VCaP (cell line): ENCODE data around the gene CCM2L.

Source experiments
- H3K27ac ChIP-seq: fragments of 450-650 bp; 2 replicates; pipeline ENCODE4 v1.5.1; 2017
- TF ChIP-seq, protein P1 (sequence below): fragments of 450-650 bp; conservative IDR thresholded peaks from 2 replicates; pipeline ENCODE4 v1.5.1; 2017; ENCODE audit warnings: mild to moderate bottlenecking, moderate library complexity

Gene CCM2L

GRCh38 chr20:32072168-32072750, 62.0 kb downstream of the CCM2L start:
- TF ChIP-seq, protein P1, sequence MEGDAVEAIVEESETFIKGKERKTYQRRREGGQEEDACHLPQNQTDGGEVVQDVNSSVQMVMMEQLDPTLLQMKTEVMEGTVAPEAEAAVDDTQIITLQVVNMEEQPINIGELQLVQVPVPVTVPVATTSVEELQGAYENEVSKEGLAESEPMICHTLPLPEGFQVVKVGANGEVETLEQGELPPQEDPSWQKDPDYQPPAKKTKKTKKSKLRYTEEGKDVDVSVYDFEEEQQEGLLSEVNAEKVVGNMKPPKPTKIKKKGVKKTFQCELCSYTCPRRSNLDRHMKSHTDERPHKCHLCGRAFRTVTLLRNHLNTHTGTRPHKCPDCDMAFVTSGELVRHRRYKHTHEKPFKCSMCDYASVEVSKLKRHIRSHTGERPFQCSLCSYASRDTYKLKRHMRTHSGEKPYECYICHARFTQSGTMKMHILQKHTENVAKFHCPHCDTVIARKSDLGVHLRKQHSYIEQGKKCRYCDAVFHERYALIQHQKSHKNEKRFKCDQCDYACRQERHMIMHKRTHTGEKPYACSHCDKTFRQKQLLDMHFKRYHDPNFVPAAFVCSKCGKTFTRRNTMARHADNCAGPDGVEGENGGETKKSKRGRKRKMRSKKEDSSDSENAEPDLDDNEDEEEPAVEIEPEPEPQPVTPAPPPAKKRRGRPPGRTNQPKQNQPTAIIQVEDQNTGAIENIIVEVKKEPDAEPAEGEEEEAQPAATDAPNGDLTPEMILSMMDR: no peak

DNA sequence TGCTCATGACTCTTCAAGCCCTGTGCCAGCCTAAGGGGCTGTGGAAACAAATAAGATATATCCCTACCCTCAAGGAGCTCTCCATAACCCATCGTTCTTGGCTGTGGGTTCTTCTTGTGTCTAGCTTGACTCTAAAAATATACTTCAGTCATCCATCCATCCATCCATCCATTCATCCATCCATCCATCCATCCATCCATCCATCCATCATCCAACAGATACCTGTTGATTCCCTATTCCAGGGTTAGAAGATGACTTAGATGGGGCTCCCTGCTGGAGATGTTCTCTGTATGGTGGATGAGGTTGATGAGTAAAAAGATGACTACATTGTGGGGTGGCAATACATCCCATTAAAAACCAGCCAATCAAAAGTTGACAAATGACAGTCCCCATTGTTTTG, 65.3 kb downstream of the CCM2L start:
- H3K27ac ChIP-seq: no peak overlapping the region
- TF ChIP-seq, protein P1: no peak

More at GRCh38 chr20:32072168-32072750, 62.0 kb downstream of the CCM2L start:
- H3K27ac ChIP-seq: no peak overlapping the region

DNA sequence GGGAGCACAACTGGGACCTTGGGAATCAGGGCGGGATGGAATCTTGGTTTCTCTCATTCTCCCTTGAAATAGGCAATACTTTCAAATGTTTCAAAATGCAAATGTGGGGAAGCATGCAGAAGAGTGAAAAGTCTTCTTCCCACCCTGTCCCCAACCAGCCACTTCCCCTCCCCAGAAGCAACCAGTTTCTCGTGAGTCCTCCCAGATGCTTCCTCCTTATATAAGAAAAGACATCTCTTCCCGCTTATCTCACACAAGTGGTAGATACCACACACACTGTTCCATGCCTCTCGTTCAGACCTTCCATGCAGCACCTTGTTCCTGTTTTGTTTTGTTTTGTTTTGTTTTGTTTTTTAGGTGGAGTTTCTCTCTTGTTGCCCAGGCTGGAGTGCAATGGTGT, 67.0 kb downstream of the CCM2L start:
- H3K27ac ChIP-seq: no peak overlapping the region
- TF ChIP-seq, protein P1: no peak

DNA sequence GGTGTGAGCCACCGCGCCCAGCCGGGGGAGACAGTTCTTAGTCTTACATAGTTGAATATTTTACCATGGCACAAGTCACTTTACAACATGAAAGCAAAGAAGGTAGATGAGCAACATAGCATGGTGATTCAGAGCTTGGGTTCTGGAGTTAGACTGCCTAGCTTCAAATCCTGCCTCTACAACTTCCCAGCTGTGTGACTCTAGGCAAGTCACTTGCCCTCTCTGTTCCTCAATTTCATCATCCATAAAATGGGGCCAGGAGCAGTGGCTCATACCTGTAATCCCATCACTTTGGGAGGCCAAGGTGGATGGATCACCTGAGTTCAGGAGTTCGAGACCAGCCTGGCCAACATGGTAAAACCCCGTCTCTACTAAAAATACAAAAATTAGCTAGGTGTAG, 68.1 kb downstream of the CCM2L start:
- TF ChIP-seq, protein P1: no peak
- H3K27ac ChIP-seq: no peak overlapping the region

- H3K27ac ChIP-seq: no peak overlapping the region
- TF ChIP-seq, protein P1: no peak
Observed at GRCh38 chr20:32078791-32079190, 68.6 kb downstream of the CCM2L start.

- no peak overlapping the region for H3K27ac ChIP-seq
- TF ChIP-seq, protein P1: no peak
Observed at GRCh38 chr20:32079655-32080109, 69.4 kb downstream of the CCM2L start.

GRCh38 chr20:32080783-32081182, 70.5 kb downstream of the CCM2L start:
- TF ChIP-seq, protein P1: no peak
- H3K27ac ChIP-seq: no peak overlapping the region
